ENCODE data around the gene FAM120A.

The FAM120A gene

GRCh38 chr9:93493949-93494348, 42.5 kb downstream of the FAM120A start:
- TF ChIP-seq CTCF (IDR thresholded peaks at IDR 0.05; ENCODE audit: control extremely low read depth, extremely low read depth, low read depth, missing control alignments) = no peak
- DNase-seq (ENCODE audit: extremely low spot score) = no peak
- CTCF ChIA-PET = no interaction called here
- POLR2A ChIA-PET = no interaction called here

- ChIA-PET POLR2A (no interaction called here), CTCF (interaction anchor here (1.3 to 1.4 kb wide), 3 partner anchors 12 to 183 kb away, joined by 3 to 4 read pairs (median 4); no protein-coding TSS in a partner anchor)
- no peak for TF ChIP-seq CTCF (IDR thresholded peaks at IDR 0.05; ENCODE audit: control extremely low read depth, extremely low read depth, low read depth, missing control alignments)
- no peak for DNase-seq (ENCODE audit: extremely low spot score)
Measured at GRCh38 chr9:93496285-93496684, 44.8 kb downstream of the FAM120A start.

GRCh38 chr9:93500571-93501298, 49.2 kb downstream of the FAM120A start:
- no peak for TF ChIP-seq CTCF (IDR thresholded peaks at IDR 0.05; ENCODE audit: control extremely low read depth, extremely low read depth, low read depth, missing control alignments)
- ChIA-PET CTCF (interaction anchor here (1.3 kb wide), 1 partner anchor 60 kb away, joined by 5 read pairs; no protein-coding TSS in a partner anchor), POLR2A (no interaction called here)
- DNase-seq (ENCODE audit: extremely low spot score) = no peak

- POLR2A ChIA-PET = no interaction called here
- CTCF ChIA-PET = interaction anchor here (1.3 kb wide), 1 partner anchor 60 kb away, joined by 5 read pairs; no protein-coding TSS in a partner anchor
- no peak for TF ChIP-seq CTCF (IDR thresholded peaks at IDR 0.05; ENCODE audit: control extremely low read depth, extremely low read depth, low read depth, missing control alignments)
- DNase-seq (ENCODE audit: extremely low spot score) = no peak
Measured at GRCh38 chr9:93501406-93501805, 49.9 kb downstream of the FAM120A start.

- POLR2A ChIA-PET = no interaction called here
Measured at GRCh38 chr9:93503381-93503780, 51.9 kb downstream of the FAM120A start.

GRCh38 chr9:93505541-93506132, 54.2 kb downstream of the FAM120A start:
- DNase-seq (ENCODE audit: extremely low spot score) = no peak
- TF ChIP-seq CTCF (IDR thresholded peaks at IDR 0.05; ENCODE audit: control extremely low read depth, extremely low read depth, low read depth, missing control alignments) = no peak
- CTCF ChIA-PET = no interaction called here
- POLR2A ChIA-PET = interaction anchor here (0.6 to 0.7 kb wide), 2 partner anchors 16 to 60 kb away, joined by 3 to 5 read pairs; no protein-coding TSS in a partner anchor

More at GRCh38 chr9:93503381-93503780, 51.9 kb downstream of the FAM120A start:
- no peak for DNase-seq (ENCODE audit: extremely low spot score)
- no peak for TF ChIP-seq CTCF (IDR thresholded peaks at IDR 0.05; ENCODE audit: control extremely low read depth, extremely low read depth, low read depth, missing control alignments)
- CTCF ChIA-PET = no interaction called here

Measured in GM10248 (cell line).